HUES48 (cell line): ENCODE measurements around the gene DPYD.

Experiments used
- H3K27ac ChIP-seq: one replicate; pipeline ENCODE4 v1.7.0; 2013; ENCODE audit warnings: low read depth, low read length, inconsistent platforms
- H3K27me3 ChIP-seq: 2 replicates; pipeline ENCODE4 v1.6.1; 2013; ENCODE audit warnings: mild to moderate bottlenecking, low read length; ENCODE audit not compliant: control insufficient read depth, insufficient read depth
- H3K36me3 ChIP-seq: 2 replicates; pipeline ENCODE4 v1.6.1; 2013; ENCODE audit warnings: low read length; ENCODE audit not compliant: control insufficient read depth, insufficient read depth
- H3K4me1 ChIP-seq: 2 replicates; pipeline ENCODE4 v1.6.1; 2013; ENCODE audit warnings: mild to moderate bottlenecking, low read length; ENCODE audit not compliant: control insufficient read depth, insufficient read depth
- H3K4me3 ChIP-seq: 2 replicates; pipeline ENCODE4 v1.5.1; 2013; ENCODE audit warnings: mild to moderate bottlenecking, low read depth, low read length
- H3K9ac ChIP-seq: 2 replicates; pipeline ENCODE4 v1.6.1; 2013; ENCODE audit warnings: mild to moderate bottlenecking, low read depth, low read length, moderate library complexity
- H3K9me3 ChIP-seq: 2 replicates; pipeline ENCODE4 v1.6.1; 2013; ENCODE audit warnings: low read length; ENCODE audit not compliant: control insufficient read depth, insufficient read depth

DPYD gene

DNA sequence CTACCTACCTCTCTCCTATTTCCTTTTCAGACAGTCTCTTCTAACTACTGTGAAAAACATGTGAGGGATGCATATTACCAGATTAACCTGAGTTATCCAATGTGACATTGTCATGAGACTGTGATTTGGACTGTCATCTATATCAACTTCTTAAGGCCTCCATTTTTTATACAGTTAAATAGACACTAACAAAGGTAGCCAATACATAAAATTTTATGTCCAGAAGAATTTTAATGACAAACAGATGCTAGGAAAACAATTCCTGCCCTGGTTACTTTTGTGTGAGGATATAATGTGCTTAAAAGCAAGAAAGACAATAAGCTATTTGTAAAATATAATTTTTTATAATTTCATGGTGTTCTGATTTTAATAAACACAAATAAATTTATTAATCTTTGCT lies 136.2 kb downstream of the DPYD start:
- H3K27me3 ChIP-seq, result no peaks in the 10 kb centered on the region
- H3K9me3 ChIP-seq, result no peaks in the 10 kb centered on the region
- no peak overlapping the region for H3K4me3 ChIP-seq
- H3K4me1 ChIP-seq, result no peaks in the 10 kb centered on the region
- no peaks in the 10 kb centered on the region for H3K36me3 ChIP-seq
- H3K9ac ChIP-seq, result no peak overlapping the region
- H3K27ac ChIP-seq, result no peak overlapping the region

GRCh38 chr1:97783751-97784150 lies 137.1 kb downstream of the DPYD start:
- Histone ChIP-seq H3K4me3 (no peak overlapping the region), H3K36me3 (no peaks in the 10 kb centered on the region), H3K4me1 (no peaks in the 10 kb centered on the region), H3K9ac (no peak overlapping the region), H3K27me3 (no peaks in the 10 kb centered on the region), H3K9me3 (no peaks in the 10 kb centered on the region), H3K27ac (no peak overlapping the region)

DNA sequence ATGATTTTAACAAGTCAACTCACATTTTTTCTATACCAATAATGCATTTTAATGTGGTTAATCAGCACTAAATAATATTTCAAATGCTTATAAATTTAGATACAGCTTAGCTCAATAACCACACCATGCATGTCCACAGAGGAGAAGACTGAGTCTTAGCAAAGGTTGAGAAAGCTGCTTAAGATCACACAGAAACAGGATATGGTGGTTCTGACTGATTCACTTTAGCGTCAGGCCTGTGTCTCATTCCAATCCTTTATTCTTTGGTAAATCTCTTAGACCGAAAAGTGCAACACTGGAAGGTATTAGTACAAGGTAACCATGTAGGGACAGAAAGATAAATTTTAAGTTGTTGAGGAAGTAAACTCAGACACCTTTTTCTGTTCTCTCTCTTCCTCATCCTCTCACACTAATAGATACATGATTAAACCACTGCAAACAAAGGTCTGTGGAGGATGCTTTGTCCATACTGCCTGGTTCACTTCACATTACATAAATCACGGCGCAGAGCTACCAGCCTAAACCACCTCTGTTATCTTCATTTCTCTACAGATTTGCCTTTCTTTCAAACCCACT lies 139.0 kb downstream of the DPYD start:
- Histone ChIP-seq H3K27ac (no peak overlapping the region), H3K9ac (no peak overlapping the region), H3K36me3 (no peaks in the 10 kb centered on the region), H3K9me3 (no peaks in the 10 kb centered on the region), H3K27me3 (no peaks in the 10 kb centered on the region), H3K4me1 (no peaks in the 10 kb centered on the region), H3K4me3 (no peak overlapping the region)

DNA sequence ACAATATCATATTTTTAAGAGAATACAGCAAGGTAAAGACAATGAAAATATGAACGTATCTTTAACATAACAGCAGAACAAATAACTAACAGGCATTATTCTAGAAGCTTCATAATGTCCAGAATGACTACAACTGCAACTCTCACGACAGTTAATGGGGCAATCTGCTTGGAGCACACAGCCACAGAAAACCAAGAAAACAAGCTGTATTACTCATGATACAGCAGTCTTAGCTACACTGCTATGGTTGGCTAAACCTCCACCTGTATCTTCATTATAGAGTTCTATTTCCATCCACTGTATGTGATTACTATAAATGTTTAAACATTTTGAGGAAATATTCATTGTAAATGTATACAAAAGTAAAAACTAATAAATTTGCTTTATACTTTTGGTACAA lies 139.9 kb downstream of the DPYD start:
- no peaks in the 10 kb centered on the region for H3K27me3 ChIP-seq
- no peaks in the 10 kb centered on the region for H3K4me1 ChIP-seq
- H3K9ac ChIP-seq, result no peak overlapping the region
- H3K36me3 ChIP-seq, result no peaks in the 10 kb centered on the region
- no peak overlapping the region for H3K4me3 ChIP-seq
- H3K9me3 ChIP-seq, result no peaks in the 10 kb centered on the region
- no peak overlapping the region for H3K27ac ChIP-seq

DNA sequence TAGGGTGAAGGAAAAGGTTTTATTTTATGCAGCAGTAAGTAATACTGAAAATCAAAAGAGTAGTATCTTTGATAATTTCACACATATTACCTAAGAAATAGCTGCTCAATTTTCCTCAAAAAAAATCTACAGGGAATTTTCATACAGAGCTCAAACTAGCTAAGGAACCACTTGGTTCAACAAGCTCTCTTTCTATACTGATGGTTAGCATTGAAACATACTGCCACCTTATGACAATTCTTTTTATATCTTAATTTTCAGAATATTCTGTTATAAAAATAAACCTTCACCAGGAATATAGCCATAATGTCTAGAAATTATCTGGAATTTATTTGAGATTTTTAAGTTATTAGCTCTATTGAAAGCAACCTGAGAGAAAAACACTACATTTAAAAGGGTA lies 142.1 kb downstream of the DPYD start:
- Histone ChIP-seq H3K36me3 (no peaks in the 10 kb centered on the region), H3K27ac (no peak overlapping the region), H3K9ac (no peak overlapping the region), H3K27me3 (no peaks in the 10 kb centered on the region), H3K4me1 (no peaks in the 10 kb centered on the region), H3K4me3 (no peak overlapping the region), H3K9me3 (no peaks in the 10 kb centered on the region)

GRCh38 chr1:97770376-97770775 lies 150.5 kb downstream of the DPYD start:
- Histone ChIP-seq H3K27ac (no peak overlapping the region), H3K9ac (no peak overlapping the region), H3K4me1 (peaks cover 7% of the 10 kb centered on the region; the same call in 1 of the 2 replicates), H3K36me3 (no peaks in the 10 kb centered on the region), H3K4me3 (no peak overlapping the region), H3K9me3 (no peaks in the 10 kb centered on the region), H3K27me3 (no peaks in the 10 kb centered on the region)

DNA sequence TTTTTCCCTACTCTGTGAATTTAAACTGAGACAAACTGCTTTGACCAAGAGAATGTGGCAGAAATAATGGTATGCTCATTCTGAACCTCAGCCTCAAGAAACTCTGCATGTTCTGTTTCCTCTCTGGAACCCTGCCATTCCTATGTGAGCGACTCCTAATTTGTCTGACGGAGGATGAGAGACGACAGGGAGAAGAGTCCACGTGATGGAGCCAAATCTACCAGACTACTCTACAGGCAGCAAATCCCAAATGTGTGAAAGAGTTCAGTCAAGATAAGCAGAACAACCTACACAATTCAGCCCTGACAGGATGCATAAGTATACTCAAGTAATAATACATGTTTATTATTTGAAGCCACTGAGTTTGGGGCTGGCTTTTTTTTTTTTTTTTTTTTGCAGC lies 153.5 kb downstream of the DPYD start:
- H3K9ac ChIP-seq, result no peak overlapping the region
- H3K4me3 ChIP-seq, result no peak overlapping the region
- no peaks in the 10 kb centered on the region for H3K9me3 ChIP-seq
- no peak overlapping the region for H3K27ac ChIP-seq
- H3K27me3 ChIP-seq, result no peaks in the 10 kb centered on the region
- no peaks in the 10 kb centered on the region for H3K36me3 ChIP-seq
- peaks cover 7% of the 10 kb centered on the region; the same call in 1 of the 2 replicates for H3K4me1 ChIP-seq

DNA sequence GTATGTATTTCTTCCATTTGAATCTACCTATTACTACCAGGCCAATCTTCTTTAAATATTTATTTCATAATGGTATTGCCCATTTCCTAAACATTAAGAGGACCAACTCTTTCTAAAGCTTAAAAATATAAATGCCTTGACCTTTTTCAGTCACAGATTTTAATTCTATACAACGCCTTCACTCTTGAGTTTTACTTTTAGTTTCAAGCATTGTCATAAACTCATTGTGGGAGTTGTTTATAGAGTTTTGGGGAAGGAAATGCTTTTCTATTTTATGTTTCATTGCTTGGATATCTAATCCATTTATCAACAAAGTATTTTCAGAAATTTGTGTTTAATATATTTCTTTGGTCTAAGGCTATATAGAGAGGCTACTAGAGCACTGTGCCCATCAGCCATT lies 155.8 kb downstream of the DPYD start:
- no peaks in the 10 kb centered on the region for H3K27me3 ChIP-seq
- no peaks in the 10 kb centered on the region for H3K36me3 ChIP-seq
- H3K9ac ChIP-seq, result no peak overlapping the region
- no peak overlapping the region for H3K27ac ChIP-seq
- no peak overlapping the region for H3K4me3 ChIP-seq
- H3K9me3 ChIP-seq, result no peaks in the 10 kb centered on the region
- H3K4me1 ChIP-seq, result peaks cover 7% of the 10 kb centered on the region; the same call in 1 of the 2 replicates

DNA sequence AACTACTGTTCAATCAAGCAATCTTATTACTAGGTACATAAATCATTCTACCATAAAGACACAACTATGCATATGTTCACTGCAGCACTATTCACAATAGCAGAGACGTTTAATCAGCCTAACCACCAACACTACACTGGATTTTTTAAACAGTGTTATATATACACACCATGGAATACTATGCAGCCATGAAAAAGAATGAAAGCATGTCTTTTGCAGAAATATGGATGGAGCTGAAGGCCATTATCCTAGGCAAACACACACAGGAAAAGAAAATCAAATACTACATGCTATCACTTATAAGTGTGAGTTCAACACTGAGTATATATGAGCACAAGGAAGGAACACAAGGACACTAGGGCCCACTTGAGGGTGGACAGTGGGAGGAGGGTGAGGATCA lies 159.2 kb downstream of the DPYD start:
- Histone ChIP-seq H3K27ac (no peak overlapping the region), H3K9ac (no peak overlapping the region), H3K4me1 (no peaks in the 10 kb centered on the region)

DNA sequence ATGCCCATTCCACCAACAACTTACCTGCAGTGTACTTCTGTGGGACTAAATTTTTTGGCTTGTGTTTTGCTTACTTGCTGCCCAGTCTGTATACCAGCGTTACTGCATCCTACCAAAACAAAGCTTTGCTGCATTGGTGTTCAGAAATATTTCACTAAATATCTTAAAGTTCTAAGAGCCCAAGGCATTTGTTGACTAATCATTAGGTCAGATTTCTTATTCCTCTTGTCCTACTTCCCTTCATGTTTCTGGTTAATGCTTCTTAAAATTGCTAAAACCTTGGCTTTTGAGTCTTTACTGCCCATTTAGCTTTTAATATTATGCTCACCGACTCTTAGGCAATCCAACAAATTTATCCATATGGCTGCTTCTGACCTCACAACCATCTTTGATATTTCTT lies 161.8 kb downstream of the DPYD start:
- no peaks in the 10 kb centered on the region for H3K4me1 ChIP-seq
- H3K9me3 ChIP-seq, result no peaks in the 10 kb centered on the region
- H3K27me3 ChIP-seq, result no peaks in the 10 kb centered on the region
- no peak overlapping the region for H3K9ac ChIP-seq
- H3K27ac ChIP-seq, result no peak overlapping the region
- H3K36me3 ChIP-seq, result no peaks in the 10 kb centered on the region
- no peak overlapping the region for H3K4me3 ChIP-seq

More for the DNA sequence above, 159.2 kb downstream of the DPYD start:
- Histone ChIP-seq H3K27me3 (no peaks in the 10 kb centered on the region), H3K9me3 (no peaks in the 10 kb centered on the region), H3K4me3 (no peak overlapping the region), H3K36me3 (no peaks in the 10 kb centered on the region)

- H3K27me3 ChIP-seq, result no peaks in the 10 kb centered on the region
- no peaks in the 10 kb centered on the region for H3K4me1 ChIP-seq
Measured at GRCh38 chr1:97758541-97759057, 162.2 kb downstream of the DPYD start.

More at GRCh38 chr1:97758541-97759057, 162.2 kb downstream of the DPYD start:
- Histone ChIP-seq H3K9ac (no peak overlapping the region), H3K9me3 (no peaks in the 10 kb centered on the region), H3K4me3 (no peak overlapping the region), H3K36me3 (no peaks in the 10 kb centered on the region), H3K27ac (no peak overlapping the region)
